ENCODE results near the gene LTA4H.

- TF ChIP-seq CTCF (conservative IDR thresholded peaks at IDR 0.05; ENCODE audit: low read depth, low read length) = no peak
- no peak for TF ChIP-seq EZH2 (IDR thresholded peaks at IDR 0.05; ENCODE audit: borderline replicate concordance, low read depth, low read length, poor library complexity, severe bottlenecking)
Measured at GRCh38 chr12:96033549-96034389, 1.6 kb downstream of the LTA4H start.

All from A673 (cell line).